VCaP (cell line): Measurements from ENCODE around the gene PPP1R8.
"Not testable (repeated sequence)": the region's sequence is repeated elsewhere in the genome, so short reads cannot be mapped to it uniquely, and the experiment has no call there.

ENCODE experiments used
- H3K27ac ChIP-seq: fragments of 450-650 bp; 2 replicates; pipeline ENCODE4 v1.5.1; 2017
- CTCF ChIP-seq: fragments of 450-650 bp; conservative IDR thresholded peaks from 2 replicates; pipeline ENCODE4 v1.5.1; 2017; ENCODE audit warnings: mild to moderate bottlenecking, moderate library complexity

Gene PPP1R8

GRCh38 chr1:27804791-27805190 is 25.8 kb upstream of the PPP1R8 start:
- TF ChIP-seq CTCF: no peak

GRCh38 chr1:27806758-27807157 is 23.8 kb upstream of the PPP1R8 start:
- TF ChIP-seq CTCF: no peak

More at GRCh38 chr1:27804791-27805190, 25.8 kb upstream of the PPP1R8 start:
- no peak overlapping the region for H3K27ac ChIP-seq

GRCh38 chr1:27807385-27807784 is 23.2 kb upstream of the PPP1R8 start:
- no peak for TF ChIP-seq CTCF
- H3K27ac ChIP-seq: no peak overlapping the region

More at GRCh38 chr1:27806758-27807157, 23.8 kb upstream of the PPP1R8 start:
- no peak overlapping the region for H3K27ac ChIP-seq

GRCh38 chr1:27808131-27808530 is 22.5 kb upstream of the PPP1R8 start:
- not testable (repeated sequence) for H3K27ac ChIP-seq

- H3K27ac ChIP-seq: no peak overlapping the region
- no peak for TF ChIP-seq CTCF
Measured at GRCh38 chr1:27809883-27810282, 20.7 kb upstream of the PPP1R8 start.

GRCh38 chr1:27811741-27812500 is 18.7 kb upstream of the PPP1R8 start:
- H3K27ac ChIP-seq: no peak overlapping the region
- no peak for TF ChIP-seq CTCF

- H3K27ac ChIP-seq: no peak overlapping the region
Measured at GRCh38 chr1:27816921-27817630, 13.5 kb upstream of the PPP1R8 start.

More at GRCh38 chr1:27816921-27817630, 13.5 kb upstream of the PPP1R8 start:
- no peak for TF ChIP-seq CTCF
